HG03521 (cell line): ENCODE results near the gene PLA2G7.
"Not testable (repeated sequence)": the region's sequence is repeated elsewhere in the genome, so short reads cannot be mapped to it uniquely, and the experiment has no call there.

ENCODE experiments used
- ATAC-seq: cut with Tn5 transposase; IDR thresholded peaks from one replicate; pipeline ENCODE4 v1.9.1; 2021; ENCODE audit warnings: mild to moderate bottlenecking, moderate library complexity; ENCODE audit not compliant: unreplicated experiment

Gene PLA2G7

DNA sequence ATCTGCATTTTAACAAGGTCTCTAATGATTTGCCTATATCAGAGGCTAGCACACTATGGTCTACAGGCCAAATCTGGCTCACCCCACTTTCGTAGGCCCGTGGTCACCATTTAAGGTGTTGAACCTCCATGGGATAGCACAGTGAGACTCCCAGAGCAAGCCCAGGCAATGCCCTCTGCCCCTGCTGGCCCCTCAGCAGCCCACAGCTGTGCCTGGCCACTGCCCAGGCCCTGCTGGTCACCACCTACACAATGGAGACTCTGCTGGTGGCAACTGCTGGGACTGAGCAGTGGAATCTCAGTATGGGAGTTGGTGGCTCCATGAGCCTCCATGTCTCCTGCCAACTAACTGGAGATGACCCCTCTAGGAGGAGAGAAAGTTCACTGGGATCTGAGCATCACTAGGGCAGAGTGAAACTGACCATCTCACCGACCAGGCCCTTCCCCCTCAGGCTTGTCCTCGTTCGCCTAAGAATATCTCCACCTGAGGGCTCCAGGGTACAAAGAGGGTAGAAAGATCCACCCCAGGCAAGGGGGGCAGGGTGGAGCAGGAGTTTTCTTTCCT, 13.8 kb upstream of the PLA2G7 start:
- no peak for ATAC-seq

DNA sequence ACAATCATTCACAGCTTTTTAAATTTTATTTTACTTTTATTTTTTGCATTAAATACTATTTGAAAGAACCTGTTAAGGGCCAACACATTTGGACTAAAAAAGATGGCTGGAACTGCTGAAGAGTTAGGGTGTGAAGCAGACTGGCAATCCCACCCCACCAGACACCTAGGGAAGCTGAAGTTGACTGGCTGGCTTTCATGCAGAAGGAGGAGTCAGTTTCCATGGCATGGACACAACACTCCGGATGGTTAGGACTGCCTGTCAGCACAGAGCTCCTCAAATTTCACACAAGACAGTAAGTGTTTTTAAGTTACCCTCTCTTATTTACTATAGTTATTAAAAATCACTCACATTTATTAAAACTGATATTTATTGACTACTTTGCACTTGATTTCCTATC, 11.5 kb upstream of the PLA2G7 start, which contains the start of gene ANKRD66:
Gene ANKRD66, plus strand, starts transcription at position 238 of the 400 bp plus-strand sequence. CDS start 5,016 bp downstream, outside the sequence.
- no peak for ATAC-seq

DNA sequence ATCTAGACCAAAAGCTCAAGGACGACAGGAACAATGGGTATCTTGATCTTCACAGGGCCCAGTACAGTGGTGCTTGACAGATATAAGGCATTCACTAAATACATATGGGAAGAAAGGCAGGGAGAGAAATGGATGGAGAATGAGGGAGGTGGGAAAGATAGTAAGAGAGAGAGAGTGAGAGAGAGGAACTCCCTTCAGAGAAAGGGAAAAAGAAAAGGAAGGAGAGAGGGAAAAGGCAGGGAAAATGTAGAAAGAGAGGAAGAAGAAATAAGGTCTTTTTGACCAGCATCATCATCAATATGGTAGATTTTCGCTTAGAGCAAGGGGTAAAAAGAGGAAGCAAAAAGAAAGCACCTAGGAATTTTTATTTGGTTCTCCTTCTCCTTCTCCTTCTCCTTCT, 10.8 kb upstream of the PLA2G7 start:
- ATAC-seq = no peak

DNA sequence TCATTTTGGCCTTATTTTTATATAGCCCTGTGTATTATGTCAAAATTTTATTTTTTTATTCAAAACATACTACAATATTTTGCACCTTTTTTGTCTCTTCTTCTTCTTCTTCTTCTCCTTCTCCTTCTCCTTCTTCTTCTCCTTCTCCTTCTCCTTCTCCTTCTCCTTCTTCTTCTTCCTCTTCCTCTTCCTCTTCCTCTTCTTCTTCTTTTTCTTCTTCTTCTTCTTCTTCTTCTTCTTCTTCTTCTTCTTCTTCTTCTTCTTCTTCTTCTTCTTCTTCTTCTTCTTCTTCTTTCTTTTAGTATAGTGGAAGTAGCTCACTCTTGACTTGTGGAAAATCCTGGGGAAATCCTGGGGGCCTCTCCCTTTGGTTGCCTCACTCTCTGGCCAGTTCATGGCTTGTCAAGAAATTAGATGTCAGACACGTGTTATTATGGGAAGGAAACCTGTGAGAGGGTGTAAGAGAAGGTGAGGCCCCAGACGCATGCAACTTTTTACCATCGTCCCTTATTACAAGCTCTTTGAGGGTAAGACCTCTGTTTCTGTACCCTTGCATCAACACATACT, 9.1 kb upstream of the PLA2G7 start:
- not testable (repeated sequence) for ATAC-seq

DNA sequence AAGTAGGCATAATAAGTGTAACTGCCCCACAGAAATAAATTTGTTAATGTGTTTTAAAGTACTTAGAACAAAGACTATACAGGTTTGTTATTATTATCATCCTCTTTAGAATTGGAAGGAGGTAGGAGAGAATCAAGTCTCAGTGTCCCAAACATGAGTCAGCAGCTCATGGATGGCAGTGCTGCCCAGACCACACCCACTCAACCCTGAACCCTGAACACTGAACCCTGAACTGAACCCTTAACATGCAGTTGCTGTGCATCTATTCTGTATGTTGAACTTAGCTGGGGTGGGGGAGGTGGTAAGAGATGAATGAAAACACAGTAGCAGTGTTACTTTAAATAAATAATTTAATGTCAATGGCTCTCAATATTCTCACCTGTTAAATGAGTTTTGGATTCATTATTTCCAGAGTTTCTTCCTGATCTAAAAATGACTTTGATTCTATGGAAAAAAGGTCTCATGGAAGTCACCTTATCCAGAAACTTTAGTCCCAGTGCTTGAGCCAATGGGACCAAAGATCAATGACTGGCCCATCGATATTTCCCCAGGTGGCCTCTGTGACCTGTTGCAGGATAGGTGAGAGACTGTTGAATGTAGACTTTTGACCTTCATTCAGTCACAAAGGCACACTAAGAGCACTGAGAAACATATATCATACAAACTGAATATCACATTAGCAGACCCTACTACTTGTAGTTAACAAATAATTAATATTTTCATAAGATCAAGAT, 8.4 kb upstream of the PLA2G7 start:
- ATAC-seq = no peak

DNA sequence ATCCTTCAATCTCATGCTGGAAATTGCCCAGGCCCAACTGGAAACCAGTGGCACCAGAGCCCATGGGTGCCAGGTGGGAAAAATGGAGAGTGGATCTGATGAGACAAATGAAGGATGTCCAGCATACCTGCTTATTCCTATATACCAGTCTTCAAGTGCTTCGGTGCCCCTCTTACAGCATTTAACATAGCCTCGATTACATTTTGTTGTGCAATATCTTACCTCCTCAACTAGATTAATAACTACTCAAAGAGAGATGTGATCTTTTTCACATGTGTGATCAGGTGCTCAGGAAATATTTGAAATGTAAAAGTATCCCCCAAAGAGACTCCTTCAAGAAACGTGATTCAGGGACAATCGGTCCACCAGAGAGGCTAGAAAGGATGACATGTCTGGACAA, 6.7 kb upstream of the PLA2G7 start:
- ATAC-seq = no peak

DNA sequence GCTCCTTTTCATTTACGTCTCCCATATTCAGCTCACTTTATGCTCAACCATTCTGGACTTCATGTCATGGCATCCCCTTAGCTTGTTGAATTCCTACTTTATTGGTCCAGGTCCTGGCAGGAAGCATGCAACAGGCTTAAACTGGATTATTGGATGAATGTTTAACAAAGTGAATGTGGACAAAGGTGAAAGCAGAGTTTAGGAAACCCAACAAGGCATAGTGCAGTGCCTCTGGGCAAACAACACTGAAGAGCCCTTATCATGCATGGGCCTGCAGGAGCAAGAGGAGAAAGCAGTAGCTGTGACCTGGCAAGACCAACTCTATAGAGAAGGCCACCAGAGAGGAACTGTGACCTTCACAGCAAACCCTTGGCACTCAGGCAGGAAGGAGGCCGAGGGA, 6.3 kb upstream of the PLA2G7 start:
- ATAC-seq = no peak

DNA sequence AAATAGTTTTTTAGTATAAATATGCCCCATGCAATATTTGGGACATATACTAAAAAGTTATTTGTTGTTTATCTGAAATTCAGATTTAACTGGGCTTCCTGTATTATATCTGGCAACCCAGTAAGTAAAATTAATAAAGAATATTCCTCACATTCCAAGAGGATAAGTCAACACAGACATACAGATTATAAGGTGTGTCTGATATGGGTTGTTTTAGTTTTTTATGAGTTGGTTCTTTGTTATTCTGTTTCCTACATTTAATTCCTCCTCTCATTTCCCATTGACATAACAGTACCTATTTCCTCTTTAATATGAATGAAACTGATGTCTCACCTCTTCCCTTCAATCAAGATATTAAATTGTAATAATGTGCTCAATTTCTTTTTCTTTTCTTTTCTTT, 1.7 kb upstream of the PLA2G7 start:
- ATAC-seq = no peak

DNA sequence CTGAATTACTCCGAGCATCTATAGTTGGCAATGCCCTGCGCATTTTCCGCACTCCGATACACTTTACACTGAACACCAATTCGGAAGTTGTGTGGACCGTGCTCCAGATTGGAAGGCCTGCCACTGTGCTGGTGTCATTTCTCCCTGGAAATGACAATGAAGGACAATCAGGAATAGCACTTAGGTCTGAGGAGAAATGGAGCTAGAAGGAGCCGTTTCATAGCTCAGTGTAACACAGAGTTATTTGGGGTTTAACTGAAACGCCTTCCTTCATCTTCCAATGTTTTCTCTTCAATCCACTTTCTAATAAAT, 501 bp upstream of the PLA2G7 start:
- ATAC-seq = no peak

DNA sequence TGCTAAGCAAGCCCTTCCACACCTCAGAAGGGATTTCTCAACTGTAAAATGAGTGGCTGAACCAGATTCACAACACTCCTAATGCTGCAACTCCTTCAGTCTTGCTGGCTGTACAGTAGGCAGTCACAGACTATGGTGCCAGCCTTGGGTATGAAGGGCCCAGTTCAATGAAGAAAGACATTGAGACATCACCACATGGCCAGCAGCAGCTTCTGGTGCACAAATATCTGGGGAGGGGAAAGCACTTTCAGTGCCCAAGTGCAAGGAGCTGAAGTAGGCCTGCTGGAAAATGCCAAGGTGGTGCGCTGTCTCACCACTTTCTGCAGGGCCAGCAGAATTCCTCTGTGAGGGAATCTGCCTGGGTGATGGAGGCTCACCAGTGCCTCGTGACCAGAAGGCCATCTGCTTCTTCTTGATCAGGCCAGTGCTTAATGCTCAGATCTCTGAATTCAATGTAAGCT, 1.8 kb downstream of the PLA2G7 start:
- no peak for ATAC-seq

DNA sequence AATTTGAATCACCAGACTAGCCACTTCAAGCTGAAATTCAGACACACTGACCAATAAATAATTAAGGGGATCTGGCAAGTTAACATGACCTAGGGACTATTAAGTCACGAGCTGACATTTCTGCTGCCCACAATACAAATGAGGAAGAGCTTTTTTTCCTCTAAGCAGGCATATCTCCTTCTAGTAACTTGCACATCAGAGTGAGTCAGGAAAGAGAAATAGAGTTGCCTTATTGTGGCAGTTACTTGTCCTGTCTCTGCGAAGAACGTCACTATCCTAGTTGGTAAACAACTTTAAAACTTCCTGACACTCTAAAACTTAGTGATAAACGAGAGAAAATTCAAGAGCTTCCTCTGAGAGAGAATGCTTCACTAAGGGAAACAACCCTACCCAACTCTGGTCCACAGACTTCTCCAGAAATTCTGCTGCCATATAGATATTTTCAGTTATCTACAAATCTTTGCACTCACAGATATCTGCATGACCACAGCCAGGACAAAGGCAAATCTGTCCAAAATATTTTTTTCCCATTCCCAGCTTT, 4.2 kb downstream of the PLA2G7 start:
- ATAC-seq = no peak

DNA sequence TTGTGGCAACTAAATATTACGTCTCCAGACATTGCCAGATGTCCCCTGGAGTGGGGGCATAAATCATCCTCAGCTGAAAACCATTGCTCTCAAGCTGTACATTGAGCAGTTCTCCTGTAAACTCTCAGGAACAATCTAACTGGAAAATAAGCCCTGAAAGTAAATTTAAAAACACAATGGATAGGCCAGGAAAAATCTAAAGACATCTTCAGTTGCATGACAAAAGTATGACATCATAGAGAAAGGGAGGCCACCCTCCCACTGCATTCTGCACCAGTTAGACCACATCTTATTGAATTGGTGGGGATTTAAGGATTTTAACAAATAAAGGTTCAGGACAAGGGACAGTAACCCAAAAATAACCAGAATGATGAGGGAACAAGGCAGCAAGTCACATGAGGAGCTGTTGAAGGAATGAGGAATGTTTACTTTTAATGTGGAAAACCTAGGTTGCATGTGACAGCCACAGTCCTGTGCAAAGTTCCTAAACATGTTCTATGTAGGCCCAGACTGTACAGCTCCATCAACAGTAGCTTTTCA, 5.3 kb downstream of the PLA2G7 start:
- no peak for ATAC-seq

DNA sequence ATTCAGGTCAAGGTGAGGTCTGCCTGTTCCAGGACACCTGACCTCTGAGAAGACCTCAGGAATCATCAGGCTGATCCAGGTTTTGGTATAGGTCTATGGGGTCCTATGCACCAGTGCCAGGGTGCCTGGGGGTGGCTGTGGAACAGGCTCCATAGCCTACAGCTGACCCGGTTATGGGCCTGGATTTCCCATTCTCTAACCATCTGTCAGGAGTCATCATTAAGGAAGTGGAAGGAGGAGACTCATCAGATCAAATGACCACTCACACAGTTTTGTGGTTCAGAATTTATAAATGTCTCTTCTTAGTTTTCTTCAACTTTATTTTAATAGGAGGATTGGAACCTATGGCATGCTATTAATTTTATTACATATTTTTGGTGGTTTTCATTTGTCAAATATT, 14.8 kb downstream of the PLA2G7 start:
- no peak for ATAC-seq

DNA sequence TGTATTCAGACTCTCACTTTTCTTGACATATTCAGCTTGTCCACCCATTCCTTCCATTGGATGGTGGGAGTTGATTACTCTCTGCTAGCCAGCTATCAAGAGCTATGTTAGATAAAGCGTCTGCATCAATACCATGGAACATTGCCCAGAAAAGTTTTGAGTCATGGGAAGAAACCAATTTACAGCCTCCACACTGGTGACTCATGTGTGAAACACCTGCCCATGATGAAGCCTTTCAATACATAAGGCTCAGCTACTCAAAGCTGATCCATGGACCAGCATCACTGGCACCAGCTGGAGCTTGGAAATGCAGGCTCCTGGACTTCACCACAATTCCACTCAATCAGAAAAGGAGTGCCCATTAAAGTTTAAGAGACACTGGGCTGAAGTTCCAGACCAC, 16.1 kb downstream of the PLA2G7 start:
- ATAC-seq = no peak

DNA sequence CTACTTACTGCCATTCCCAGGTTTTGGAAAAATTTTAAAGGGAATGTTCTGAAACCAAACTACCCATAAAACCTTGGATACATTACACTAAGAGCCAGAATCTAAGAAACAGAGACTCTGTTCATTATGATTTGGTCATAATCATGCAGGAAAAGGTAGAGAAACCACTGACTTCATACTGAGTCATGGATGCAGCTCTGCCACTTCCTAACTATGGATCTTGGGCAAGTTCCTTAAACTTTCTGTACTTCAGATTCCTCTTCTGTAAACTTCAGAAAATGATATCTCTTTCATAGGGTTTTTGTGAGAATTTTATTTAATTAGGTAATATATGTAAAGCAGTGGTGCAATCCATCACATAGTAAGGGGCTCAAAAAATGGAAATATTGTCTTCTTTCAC, 20.0 kb downstream of the PLA2G7 start:
- no peak for ATAC-seq

DNA sequence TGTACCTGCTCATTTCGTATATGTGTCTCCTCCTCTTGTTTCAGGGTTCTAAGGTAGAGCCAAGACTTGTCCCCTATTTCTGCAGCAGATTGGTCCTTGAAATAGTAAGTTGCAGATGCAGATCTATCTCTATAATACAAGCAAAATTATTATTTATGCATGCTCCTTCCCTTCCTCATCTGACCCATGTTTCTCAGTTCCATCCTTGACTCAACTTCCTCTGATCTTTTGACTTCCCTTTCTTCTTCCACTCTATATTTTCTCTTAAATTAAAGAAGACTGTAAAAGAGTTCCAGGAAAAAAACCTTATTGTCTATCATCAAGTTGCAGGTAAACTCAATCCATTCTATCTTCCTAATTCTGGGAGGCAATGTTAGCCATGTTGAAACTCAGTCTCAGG, 23.7 kb downstream of the PLA2G7 start:
- ATAC-seq = no peak

DNA sequence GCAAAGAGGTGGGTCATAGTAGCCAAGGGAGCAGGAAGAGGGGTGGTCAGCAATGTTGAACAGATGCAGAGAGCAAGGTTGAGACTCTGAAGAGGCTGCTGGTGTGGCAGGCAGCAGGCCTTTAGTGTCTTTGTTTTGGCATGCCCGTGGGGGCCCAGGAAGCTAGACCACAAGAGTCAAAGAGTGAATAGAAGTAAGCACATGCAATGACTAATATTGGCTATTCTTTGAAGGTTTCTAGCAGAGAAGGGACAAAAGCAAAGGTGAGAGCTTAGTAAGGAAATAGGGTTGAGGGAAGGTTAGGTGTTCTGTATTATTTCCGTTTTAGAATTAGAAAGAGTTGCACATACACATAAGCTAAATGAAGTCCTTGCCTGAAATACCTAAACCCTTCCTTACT, 28.7 kb downstream of the PLA2G7 start:
- ATAC-seq = no peak

DNA sequence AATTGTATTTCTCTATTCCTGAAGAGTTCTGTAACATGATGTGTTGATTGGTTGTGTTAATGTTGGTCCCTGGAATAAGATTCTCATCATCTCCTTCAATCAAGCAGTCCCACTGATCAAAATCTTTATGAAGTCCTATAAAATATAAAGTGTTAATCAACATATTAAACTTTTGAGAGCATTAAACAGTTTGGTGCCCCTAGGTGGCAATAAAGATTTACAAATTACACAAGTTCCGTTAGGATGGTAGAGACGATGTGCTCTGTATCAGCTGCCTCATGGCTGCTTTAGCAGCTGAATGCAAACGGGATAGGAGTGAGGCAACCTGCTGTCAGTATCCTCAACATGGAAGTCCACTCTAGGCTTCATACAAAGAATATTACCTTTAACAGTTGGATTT, 30.6 kb downstream of the PLA2G7 start:
- ATAC-seq = no peak

DNA sequence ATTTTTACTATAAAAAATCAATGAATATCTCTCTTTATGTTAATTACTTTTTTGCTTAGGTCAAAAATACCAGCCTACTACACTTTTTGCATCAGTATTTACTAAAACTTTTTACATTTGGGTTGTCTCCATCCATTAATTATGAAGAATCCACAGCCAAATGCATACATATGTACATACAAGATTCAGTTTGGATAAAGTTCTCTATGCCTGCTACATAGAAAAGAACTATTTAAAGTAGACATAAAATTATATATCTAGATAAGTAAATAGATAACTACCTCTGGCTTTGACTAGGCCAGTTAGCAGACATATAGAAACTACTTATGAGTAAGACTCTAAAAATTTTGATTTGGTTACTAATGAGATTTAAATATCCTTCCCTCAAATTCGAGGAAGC, 35.2 kb downstream of the PLA2G7 start:
- no peak for ATAC-seq

DNA sequence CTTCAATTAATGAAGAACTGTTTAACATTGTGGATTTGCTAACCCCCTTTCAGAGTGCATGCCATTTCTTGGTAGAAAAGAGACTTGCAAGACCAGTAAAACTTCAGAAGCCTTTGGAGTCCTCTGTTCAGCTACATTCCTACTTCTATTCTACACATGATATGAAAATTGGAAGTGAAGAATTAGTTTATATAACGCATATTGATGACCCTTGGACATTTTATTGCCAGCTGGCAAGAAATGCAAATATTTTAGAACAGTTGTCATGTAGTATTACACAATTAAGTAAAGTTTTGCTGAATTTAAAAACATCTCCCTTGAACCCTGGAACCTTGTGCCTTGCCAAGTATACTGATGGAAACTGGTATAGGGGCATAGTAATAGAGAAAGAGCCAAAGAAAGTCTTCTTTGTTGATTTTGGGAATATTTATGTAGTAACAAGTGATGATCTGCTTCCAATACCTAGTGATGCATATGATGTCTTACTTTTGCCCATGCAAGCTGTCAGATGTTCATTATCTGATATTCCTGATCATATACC, 44.2 kb downstream of the PLA2G7 start:
- no peak for ATAC-seq

DNA sequence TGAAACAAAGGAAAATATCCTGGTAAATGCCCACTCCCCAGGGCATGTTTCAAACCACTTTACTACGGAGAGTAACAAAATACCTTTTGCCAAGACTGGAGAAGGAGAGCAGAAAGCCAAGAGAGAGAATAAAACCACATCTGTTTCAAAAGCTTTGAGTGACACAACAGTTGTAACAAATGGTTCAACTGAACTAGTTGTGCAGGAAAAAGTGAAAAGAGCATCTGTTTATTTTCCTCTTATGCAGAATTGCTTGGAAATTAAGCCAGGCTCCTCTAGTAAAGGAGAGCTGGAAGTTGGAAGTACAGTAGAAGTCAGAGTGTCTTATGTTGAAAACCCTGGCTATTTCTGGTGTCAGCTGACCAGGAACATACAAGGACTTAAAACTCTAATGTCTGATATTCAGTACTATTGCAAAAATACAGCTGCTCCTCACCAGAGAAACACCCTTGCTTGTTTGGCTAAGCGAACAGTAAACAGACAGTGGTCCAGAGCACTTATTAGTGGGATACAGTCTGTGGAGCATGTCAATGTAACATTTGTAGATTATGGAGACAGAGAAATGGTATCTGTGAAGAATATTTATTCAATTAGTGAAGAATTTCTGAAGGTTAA, 44.9 kb downstream of the PLA2G7 start:
- no peak for ATAC-seq
